ENCODE measurements around the gene PSME3IP1. TPM values are rescaled to one million over a fixed set of nuclear protein-coding genes. Genes with fewer than 3 reads are reported as not detected.

Gene PSME3IP1
- total RNA-seq, 1 experiment from 2014 or later, result 98.4 TPM

- no peaks in the 10 kb centered on the region for H3K9me3 ChIP-seq (ENCODE audit: low read length)
- no peak overlapping the region for H2AFZ ChIP-seq (ENCODE audit: low read length)
- no peak overlapping the region for H3K27ac ChIP-seq (ENCODE audit: low read length)
- H3K27me3 ChIP-seq (ENCODE audit: low read length), result no peaks in the 10 kb centered on the region
- H3K9me2 ChIP-seq (replicated peaks; ENCODE audit: insufficient read depth, low read length), result no peaks in the 10 kb centered on the region
- no peak overlapping the region for H3K4me3 ChIP-seq (ENCODE audit: low read length)
- no peaks in the 10 kb centered on the region for H3K4me1 ChIP-seq (ENCODE audit: low read length)
- H3K9ac ChIP-seq (ENCODE audit: low read length), result no peak overlapping the region
- DNase-seq, result no peak
- no peaks in the 10 kb centered on the region for H3K36me3 ChIP-seq (ENCODE audit: insufficient read depth, low read length)
- H3K79me2 ChIP-seq (ENCODE audit: low read length), result no peaks in the 10 kb centered on the region
- no peaks in the 10 kb centered on the region for H4K20me1 ChIP-seq (ENCODE audit: insufficient read depth, low read depth, low read length)
- no peak overlapping the region for H3K4me2 ChIP-seq (ENCODE audit: low read depth, low read length, poor library complexity, severe bottlenecking)
These were observed 48.8 kb downstream of the PSME3IP1 start for GRCh38 chr16:57137043-57137442.

DNA sequence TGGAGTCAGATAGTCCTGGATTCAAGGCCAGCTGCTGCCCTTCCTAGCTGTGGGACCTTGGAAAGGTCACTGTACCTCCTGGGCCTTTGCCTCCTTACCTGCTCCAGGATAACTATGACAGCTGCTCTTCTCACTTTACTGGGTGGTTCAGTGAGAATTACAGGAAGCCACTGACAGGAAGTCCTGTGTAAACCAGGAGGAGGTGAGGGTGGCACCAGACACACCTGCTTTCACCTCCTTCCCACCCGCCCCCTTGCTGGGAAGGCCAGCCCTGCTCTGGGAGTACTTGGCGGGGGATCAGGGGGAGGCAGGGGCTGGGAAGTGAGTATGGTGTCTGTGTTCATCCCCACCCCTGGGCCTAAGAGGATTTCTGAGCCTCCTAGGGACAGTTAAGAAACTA is 50.9 kb downstream of the PSME3IP1 start:
- Histone ChIP-seq H3K79me2 (ENCODE audit: low read length) (no peaks in the 10 kb centered on the region), H3K9me2 (replicated peaks; ENCODE audit: insufficient read depth, low read length) (no peaks in the 10 kb centered on the region), H3K4me2 (ENCODE audit: low read depth, low read length, poor library complexity, severe bottlenecking) (no peak overlapping the region), H3K4me1 (ENCODE audit: low read length) (no peaks in the 10 kb centered on the region), H3K27me3 (ENCODE audit: low read length) (no peaks in the 10 kb centered on the region), H3K9ac (ENCODE audit: low read length) (no peak overlapping the region), H4K20me1 (ENCODE audit: insufficient read depth, low read depth, low read length) (no peaks in the 10 kb centered on the region), H3K9me3 (ENCODE audit: low read length) (no peaks in the 10 kb centered on the region), H3K4me3 (ENCODE audit: low read length) (no peak overlapping the region), H3K27ac (ENCODE audit: low read length) (no peak overlapping the region), H2AFZ (ENCODE audit: low read length) (no peak overlapping the region), H3K36me3 (ENCODE audit: insufficient read depth, low read length) (no peaks in the 10 kb centered on the region)
- DNase-seq, result no peak

- Histone ChIP-seq H4K20me1 (ENCODE audit: insufficient read depth, low read depth, low read length) (no peaks in the 10 kb centered on the region), H2AFZ (ENCODE audit: low read length) (no peak overlapping the region), H3K4me2 (ENCODE audit: low read depth, low read length, poor library complexity, severe bottlenecking) (no peak overlapping the region), H3K36me3 (ENCODE audit: insufficient read depth, low read length) (no peaks in the 10 kb centered on the region), H3K4me3 (ENCODE audit: low read length) (no peak overlapping the region), H3K9me2 (replicated peaks; ENCODE audit: insufficient read depth, low read length) (no peaks in the 10 kb centered on the region), H3K9ac (ENCODE audit: low read length) (no peak overlapping the region), H3K4me1 (ENCODE audit: low read length) (no peaks in the 10 kb centered on the region), H3K79me2 (ENCODE audit: low read length) (no peaks in the 10 kb centered on the region), H3K27me3 (ENCODE audit: low read length) (no peaks in the 10 kb centered on the region), H3K9me3 (ENCODE audit: low read length) (no peaks in the 10 kb centered on the region), H3K27ac (ENCODE audit: low read length) (no peak overlapping the region)
- no peak for DNase-seq
These were observed 52.0 kb downstream of the PSME3IP1 start for GRCh38 chr16:57133886-57134285.

DNA sequence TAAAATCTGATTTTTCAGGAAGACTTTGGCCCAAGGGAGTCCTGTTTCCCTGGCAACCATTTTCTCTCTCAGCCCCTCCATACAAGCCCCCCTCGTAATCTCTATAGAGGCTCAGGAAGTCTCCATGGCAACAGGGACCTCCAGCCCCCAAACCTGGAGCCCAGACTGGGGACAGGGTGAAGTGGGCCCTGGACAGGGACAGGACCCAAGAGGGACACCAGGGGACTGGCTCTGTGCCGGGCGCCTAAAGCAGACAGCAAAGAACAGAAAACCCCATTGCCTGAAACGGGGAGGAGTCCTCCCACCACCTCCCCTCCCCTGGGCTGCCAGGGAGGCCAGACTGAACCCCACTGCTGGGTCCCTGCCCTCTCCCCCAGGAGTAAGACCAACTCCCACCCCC is 52.8 kb downstream of the PSME3IP1 start:
- Histone ChIP-seq H3K4me2 (ENCODE audit: low read depth, low read length, poor library complexity, severe bottlenecking) (no peak overlapping the region), H4K20me1 (ENCODE audit: insufficient read depth, low read depth, low read length) (no peaks in the 10 kb centered on the region), H3K9me2 (replicated peaks; ENCODE audit: insufficient read depth, low read length) (no peaks in the 10 kb centered on the region), H3K79me2 (ENCODE audit: low read length) (no peaks in the 10 kb centered on the region), H3K4me1 (ENCODE audit: low read length) (no peaks in the 10 kb centered on the region), H3K4me3 (ENCODE audit: low read length) (no peak overlapping the region), H3K9ac (ENCODE audit: low read length) (no peak overlapping the region), H2AFZ (ENCODE audit: low read length) (no peak overlapping the region), H3K36me3 (ENCODE audit: insufficient read depth, low read length) (no peaks in the 10 kb centered on the region), H3K27ac (ENCODE audit: low read length) (no peak overlapping the region), H3K9me3 (ENCODE audit: low read length) (no peaks in the 10 kb centered on the region), H3K27me3 (ENCODE audit: low read length) (no peaks in the 10 kb centered on the region)
- no peak for DNase-seq

- H4K20me1 ChIP-seq (ENCODE audit: insufficient read depth, low read depth, low read length), result no peaks in the 10 kb centered on the region
- no peak overlapping the region for H3K4me3 ChIP-seq (ENCODE audit: low read length)
- H3K4me1 ChIP-seq (ENCODE audit: low read length), result no peaks in the 10 kb centered on the region
- H3K36me3 ChIP-seq (ENCODE audit: insufficient read depth, low read length), result no peaks in the 10 kb centered on the region
- no peaks in the 10 kb centered on the region for H3K9me3 ChIP-seq (ENCODE audit: low read length)
- no peak overlapping the region for H3K27ac ChIP-seq (ENCODE audit: low read length)
- no peaks in the 10 kb centered on the region for H3K27me3 ChIP-seq (ENCODE audit: low read length)
- no peak overlapping the region for H2AFZ ChIP-seq (ENCODE audit: low read length)
- no peaks in the 10 kb centered on the region for H3K9me2 ChIP-seq (replicated peaks; ENCODE audit: insufficient read depth, low read length)
- H3K9ac ChIP-seq (ENCODE audit: low read length), result no peak overlapping the region
- H3K4me2 ChIP-seq (ENCODE audit: low read depth, low read length, poor library complexity, severe bottlenecking), result no peak overlapping the region
- no peak for DNase-seq
- no peaks in the 10 kb centered on the region for H3K79me2 ChIP-seq (ENCODE audit: low read length)
These were observed 53.4 kb downstream of the PSME3IP1 start for GRCh38 chr16:57132470-57132869.

DNA sequence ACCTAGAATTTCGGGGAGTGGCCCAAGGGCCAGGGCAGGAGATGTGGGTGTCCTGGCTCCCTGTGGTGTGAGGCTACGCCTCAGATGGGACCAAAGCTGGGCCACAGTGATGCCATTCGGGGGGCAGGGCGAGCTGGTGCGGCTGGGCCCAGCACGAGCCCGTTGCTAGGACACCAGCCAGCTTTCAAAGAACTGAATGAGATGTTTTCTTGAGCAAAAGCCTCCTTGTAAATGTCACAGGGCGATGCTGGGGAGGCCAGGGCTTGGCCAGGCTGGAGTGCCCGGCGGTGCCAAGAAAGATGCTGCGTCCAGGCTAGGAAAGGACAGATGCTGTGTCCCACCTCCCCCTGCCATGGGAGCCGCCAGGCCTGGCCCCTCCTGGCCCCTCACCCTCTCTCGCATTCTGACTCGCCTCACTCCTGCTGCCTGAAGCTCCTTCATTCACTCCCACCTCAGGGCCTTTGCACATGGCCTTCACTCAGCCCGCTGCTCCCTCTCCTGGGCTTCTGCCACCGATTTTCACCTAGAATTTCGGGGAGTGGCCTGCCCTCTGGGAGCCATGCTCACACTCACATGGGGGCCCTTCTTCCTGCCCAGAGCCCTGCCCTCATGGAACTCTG is 54.4 kb downstream of the PSME3IP1 start:
- Histone ChIP-seq H2AFZ (ENCODE audit: low read length) (no peak overlapping the region), H3K27me3 (ENCODE audit: low read length) (no peaks in the 10 kb centered on the region), H3K9me2 (replicated peaks; ENCODE audit: insufficient read depth, low read length) (no peaks in the 10 kb centered on the region), H3K4me3 (ENCODE audit: low read length) (no peak overlapping the region), H3K4me1 (ENCODE audit: low read length) (no peaks in the 10 kb centered on the region), H3K9ac (ENCODE audit: low read length) (no peak overlapping the region), H3K4me2 (ENCODE audit: low read depth, low read length, poor library complexity, severe bottlenecking) (no peak overlapping the region), H3K79me2 (ENCODE audit: low read length) (no peaks in the 10 kb centered on the region), H3K9me3 (ENCODE audit: low read length) (no peaks in the 10 kb centered on the region), H4K20me1 (ENCODE audit: insufficient read depth, low read depth, low read length) (no peaks in the 10 kb centered on the region), H3K27ac (ENCODE audit: low read length) (no peak overlapping the region), H3K36me3 (ENCODE audit: insufficient read depth, low read length) (no peaks in the 10 kb centered on the region)
- DNase-seq, result no peak

DNA sequence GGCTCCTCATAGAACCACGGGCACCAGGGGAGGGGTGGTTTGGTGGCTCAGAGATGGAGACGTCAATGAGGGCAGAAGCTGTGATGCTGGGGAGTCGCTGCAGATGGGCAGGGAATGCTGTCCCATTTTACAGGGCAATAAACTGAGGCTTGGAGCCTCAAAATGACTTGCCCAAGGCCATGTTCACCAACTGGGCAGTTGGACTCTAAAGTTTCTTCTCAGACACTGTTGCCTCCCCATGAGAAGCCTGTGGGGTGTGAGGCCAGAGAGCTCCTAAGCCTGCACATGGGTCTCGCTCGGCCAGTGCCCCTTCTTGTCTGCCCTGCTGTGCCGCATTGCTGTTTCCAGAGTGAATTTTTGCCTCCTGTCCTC is 54.9 kb downstream of the PSME3IP1 start:
- H3K4me1 ChIP-seq (ENCODE audit: low read length), result no peaks in the 10 kb centered on the region
- no peak overlapping the region for H3K4me2 ChIP-seq (ENCODE audit: low read depth, low read length, poor library complexity, severe bottlenecking)
- no peaks in the 10 kb centered on the region for H3K9me2 ChIP-seq (replicated peaks; ENCODE audit: insufficient read depth, low read length)
- no peak overlapping the region for H2AFZ ChIP-seq (ENCODE audit: low read length)
- H3K27me3 ChIP-seq (ENCODE audit: low read length), result no peaks in the 10 kb centered on the region
- no peaks in the 10 kb centered on the region for H3K36me3 ChIP-seq (ENCODE audit: insufficient read depth, low read length)
- H4K20me1 ChIP-seq (ENCODE audit: insufficient read depth, low read depth, low read length), result no peaks in the 10 kb centered on the region
- H3K9ac ChIP-seq (ENCODE audit: low read length), result no peak overlapping the region
- H3K9me3 ChIP-seq (ENCODE audit: low read length), result no peaks in the 10 kb centered on the region
- no peak overlapping the region for H3K27ac ChIP-seq (ENCODE audit: low read length)
- no peak overlapping the region for H3K4me3 ChIP-seq (ENCODE audit: low read length)
- no peak for DNase-seq
- H3K79me2 ChIP-seq (ENCODE audit: low read length), result no peaks in the 10 kb centered on the region

GRCh38 chr16:57128771-57129389 is 57.0 kb downstream of the PSME3IP1 start:
- no peaks in the 10 kb centered on the region for H3K36me3 ChIP-seq (ENCODE audit: insufficient read depth, low read length)
- no peak overlapping the region for H3K27ac ChIP-seq (ENCODE audit: low read length)
- no peak overlapping the region for H2AFZ ChIP-seq (ENCODE audit: low read length)
- H4K20me1 ChIP-seq (ENCODE audit: insufficient read depth, low read depth, low read length), result no peaks in the 10 kb centered on the region
- no peaks in the 10 kb centered on the region for H3K9me3 ChIP-seq (ENCODE audit: low read length)
- H3K9me2 ChIP-seq (replicated peaks; ENCODE audit: insufficient read depth, low read length), result no peaks in the 10 kb centered on the region
- H3K4me2 ChIP-seq (ENCODE audit: low read depth, low read length, poor library complexity, severe bottlenecking), result no peak overlapping the region
- no peaks in the 10 kb centered on the region for H3K27me3 ChIP-seq (ENCODE audit: low read length)
- no peak overlapping the region for H3K9ac ChIP-seq (ENCODE audit: low read length)
- no peak for DNase-seq
- no peak overlapping the region for H3K4me3 ChIP-seq (ENCODE audit: low read length)
- H3K79me2 ChIP-seq (ENCODE audit: low read length), result no peaks in the 10 kb centered on the region
- H3K4me1 ChIP-seq (ENCODE audit: low read length), result no peaks in the 10 kb centered on the region

All from Karpas-422 (cell line).